ENCODE data around the gene LIPC.

Gene LIPC

DNA sequence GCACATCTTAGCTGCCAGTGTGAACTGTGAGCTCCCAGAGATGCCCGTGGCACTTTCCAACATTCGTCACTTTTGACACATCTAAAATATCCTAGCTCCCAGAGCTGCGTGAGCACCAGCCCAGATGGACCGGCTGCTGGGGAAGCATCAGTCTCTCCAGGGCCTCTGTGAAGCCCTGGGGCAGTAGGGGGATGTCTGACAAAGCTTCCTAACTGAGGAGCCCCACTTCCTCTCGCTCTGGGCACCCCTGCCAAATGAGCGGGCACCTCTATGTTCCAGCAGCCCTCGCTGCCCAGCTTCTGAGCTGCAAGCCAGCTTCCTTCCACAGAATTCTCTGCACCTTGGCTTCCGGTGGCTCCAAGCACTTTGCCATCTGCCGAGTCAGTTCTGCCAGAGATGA is 91.1 kb downstream of the LIPC start:
- TF ChIP-seq EZH2phosphoT487 (conservative IDR thresholded peaks at IDR 0.05; ENCODE audit: low read length), result no peak
- TF ChIP-seq, protein P1, sequence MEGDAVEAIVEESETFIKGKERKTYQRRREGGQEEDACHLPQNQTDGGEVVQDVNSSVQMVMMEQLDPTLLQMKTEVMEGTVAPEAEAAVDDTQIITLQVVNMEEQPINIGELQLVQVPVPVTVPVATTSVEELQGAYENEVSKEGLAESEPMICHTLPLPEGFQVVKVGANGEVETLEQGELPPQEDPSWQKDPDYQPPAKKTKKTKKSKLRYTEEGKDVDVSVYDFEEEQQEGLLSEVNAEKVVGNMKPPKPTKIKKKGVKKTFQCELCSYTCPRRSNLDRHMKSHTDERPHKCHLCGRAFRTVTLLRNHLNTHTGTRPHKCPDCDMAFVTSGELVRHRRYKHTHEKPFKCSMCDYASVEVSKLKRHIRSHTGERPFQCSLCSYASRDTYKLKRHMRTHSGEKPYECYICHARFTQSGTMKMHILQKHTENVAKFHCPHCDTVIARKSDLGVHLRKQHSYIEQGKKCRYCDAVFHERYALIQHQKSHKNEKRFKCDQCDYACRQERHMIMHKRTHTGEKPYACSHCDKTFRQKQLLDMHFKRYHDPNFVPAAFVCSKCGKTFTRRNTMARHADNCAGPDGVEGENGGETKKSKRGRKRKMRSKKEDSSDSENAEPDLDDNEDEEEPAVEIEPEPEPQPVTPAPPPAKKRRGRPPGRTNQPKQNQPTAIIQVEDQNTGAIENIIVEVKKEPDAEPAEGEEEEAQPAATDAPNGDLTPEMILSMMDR (IDR thresholded peaks at IDR 0.05; ENCODE audit: insufficient read depth, low read length, poor library complexity, severe bottlenecking), result no peak
- Histone ChIP-seq H3F3A (ENCODE audit: insufficient read depth) (no peaks in the 10 kb centered on the region), H3K4me2 (ENCODE audit: low read depth, low read length, poor library complexity, severe bottlenecking) (no peak overlapping the region), H3K9me3 (ENCODE audit: insufficient read depth, low read length) (no peaks in the 10 kb centered on the region), H2AFZ (ENCODE audit: low read depth, low read length, severe bottlenecking) (no peak overlapping the region), H3K9me2 (replicated peaks; ENCODE audit: insufficient read depth, low read length) (no peaks in the 10 kb centered on the region), H3K4me3 (ENCODE audit: insufficient read depth, low read length, poor library complexity, severe bottlenecking) (no peak overlapping the region), H3K36me3 (ENCODE audit: low read length) (no peaks in the 10 kb centered on the region), H3K79me2 (ENCODE audit: insufficient read depth, low read length) (no peaks in the 10 kb centered on the region), H3K9ac (ENCODE audit: low read length) (no peak overlapping the region), H3K27me3 (ENCODE audit: low read length) (0 out of 2 replicates have a peak, but pooled peaks cover 2% of the 10 kb centered on the region), H4K20me1 (ENCODE audit: low read depth, low read length) (no peaks in the 10 kb centered on the region), H3K27ac (ENCODE audit: low read depth, low read length) (no peak overlapping the region)

GRCh38 chr15:58523634-58524033 is 91.8 kb downstream of the LIPC start:
- H3K4me2 ChIP-seq (ENCODE audit: low read depth, low read length, poor library complexity, severe bottlenecking), result no peak overlapping the region
- no peaks in the 10 kb centered on the region for H3K36me3 ChIP-seq (ENCODE audit: low read length)
- no peaks in the 10 kb centered on the region for H3K9me2 ChIP-seq (replicated peaks; ENCODE audit: insufficient read depth, low read length)
- H3K9ac ChIP-seq (ENCODE audit: low read length), result no peak overlapping the region
- H3F3A ChIP-seq (ENCODE audit: insufficient read depth), result no peaks in the 10 kb centered on the region
- H3K9me3 ChIP-seq (ENCODE audit: insufficient read depth, low read length), result no peaks in the 10 kb centered on the region
- no peaks in the 10 kb centered on the region for H3K79me2 ChIP-seq (ENCODE audit: insufficient read depth, low read length)
- no peak overlapping the region for H3K27ac ChIP-seq (ENCODE audit: low read depth, low read length)
- no peak overlapping the region for H2AFZ ChIP-seq (ENCODE audit: low read depth, low read length, severe bottlenecking)
- H3K4me3 ChIP-seq (ENCODE audit: insufficient read depth, low read length, poor library complexity, severe bottlenecking), result no peak overlapping the region
- H3K27me3 ChIP-seq (ENCODE audit: low read length), result 0 out of 2 replicates have a peak, but pooled peaks cover 2% of the 10 kb centered on the region
- no peak for TF ChIP-seq EZH2phosphoT487 (conservative IDR thresholded peaks at IDR 0.05; ENCODE audit: low read length)
- H4K20me1 ChIP-seq (ENCODE audit: low read depth, low read length), result no peaks in the 10 kb centered on the region

GRCh38 chr15:58524247-58524646 is 92.5 kb downstream of the LIPC start:
- Histone ChIP-seq H3F3A (ENCODE audit: insufficient read depth) (no peaks in the 10 kb centered on the region), H3K9me2 (replicated peaks; ENCODE audit: insufficient read depth, low read length) (no peaks in the 10 kb centered on the region), H3K4me3 (ENCODE audit: insufficient read depth, low read length, poor library complexity, severe bottlenecking) (no peak overlapping the region), H3K9ac (ENCODE audit: low read length) (no peak overlapping the region), H3K9me3 (ENCODE audit: insufficient read depth, low read length) (no peaks in the 10 kb centered on the region), H3K36me3 (ENCODE audit: low read length) (no peaks in the 10 kb centered on the region), H4K20me1 (ENCODE audit: low read depth, low read length) (no peaks in the 10 kb centered on the region), H3K79me2 (ENCODE audit: insufficient read depth, low read length) (no peaks in the 10 kb centered on the region), H3K27ac (ENCODE audit: low read depth, low read length) (no peak overlapping the region), H2AFZ (ENCODE audit: low read depth, low read length, severe bottlenecking) (no peak overlapping the region), H3K27me3 (ENCODE audit: low read length) (0 out of 2 replicates have a peak, but pooled peaks cover 2% of the 10 kb centered on the region), H3K4me2 (ENCODE audit: low read depth, low read length, poor library complexity, severe bottlenecking) (no peak overlapping the region)
- TF ChIP-seq, protein P1 (IDR thresholded peaks at IDR 0.05; ENCODE audit: insufficient read depth, low read length, poor library complexity, severe bottlenecking), result no peak
- TF ChIP-seq EZH2phosphoT487 (conservative IDR thresholded peaks at IDR 0.05; ENCODE audit: low read length), result no peak

DNA sequence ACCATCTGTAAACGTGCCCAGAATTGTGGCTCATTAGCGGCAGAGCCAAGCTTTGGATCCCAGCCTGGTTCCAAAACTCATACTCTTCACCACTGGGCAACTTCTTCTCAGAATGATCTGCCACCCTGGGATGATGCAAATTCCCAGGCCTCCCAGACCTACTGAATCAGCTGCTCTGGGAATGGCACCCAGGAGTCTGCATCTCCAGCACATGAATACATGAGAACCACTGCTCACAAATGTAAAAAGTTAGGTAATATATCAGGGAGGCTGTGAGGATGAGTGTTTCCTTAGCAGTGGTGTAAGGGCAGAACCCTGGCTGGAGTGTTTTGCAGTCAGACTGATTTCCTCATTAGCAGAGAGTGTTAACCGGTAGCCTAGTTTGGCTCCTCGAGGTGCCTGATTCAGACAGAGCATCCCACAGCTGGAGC is 94.2 kb downstream of the LIPC start:
- H4K20me1 ChIP-seq (ENCODE audit: low read depth, low read length), result no peaks in the 10 kb centered on the region
- H3K79me2 ChIP-seq (ENCODE audit: insufficient read depth, low read length), result no peaks in the 10 kb centered on the region
- H3K9ac ChIP-seq (ENCODE audit: low read length), result no peak overlapping the region
- no peak overlapping the region for H3K4me2 ChIP-seq (ENCODE audit: low read depth, low read length, poor library complexity, severe bottlenecking)
- no peaks in the 10 kb centered on the region for H3K9me2 ChIP-seq (replicated peaks; ENCODE audit: insufficient read depth, low read length)
- no peaks in the 10 kb centered on the region for H3F3A ChIP-seq (ENCODE audit: insufficient read depth)
- no peak overlapping the region for H3K27ac ChIP-seq (ENCODE audit: low read depth, low read length)
- no peak overlapping the region for H2AFZ ChIP-seq (ENCODE audit: low read depth, low read length, severe bottlenecking)
- no peaks in the 10 kb centered on the region for H3K9me3 ChIP-seq (ENCODE audit: insufficient read depth, low read length)
- H3K4me3 ChIP-seq (ENCODE audit: insufficient read depth, low read length, poor library complexity, severe bottlenecking), result no peak overlapping the region
- H3K27me3 ChIP-seq (ENCODE audit: low read length), result 0 out of 2 replicates have a peak, but pooled peaks cover 2% of the 10 kb centered on the region
- no peaks in the 10 kb centered on the region for H3K36me3 ChIP-seq (ENCODE audit: low read length)
- TF ChIP-seq, protein P1 (IDR thresholded peaks at IDR 0.05; ENCODE audit: insufficient read depth, low read length, poor library complexity, severe bottlenecking), result no peak
- no peak for TF ChIP-seq EZH2phosphoT487 (conservative IDR thresholded peaks at IDR 0.05; ENCODE audit: low read length)
